HepG2 (cell line): ENCODE results near the gene SLAMF8. TPM values are rescaled to one million over a fixed set of nuclear protein-coding genes. Genes with fewer than 3 reads are reported as not detected.

Source experiments
- BHLHE40 ChIP-seq: IDR thresholded peaks from 2 replicates; pipeline ENCODE4 v1.6.1; 2011; ENCODE audit warnings: low read length, improper control_type of control experiment
- FOXA1 ChIP-seq, 2 experiments: fragments of 450-650 bp in 1 of 2; sonication (generic) in 1 of 2; formaldehyde crosslinking in 1 of 2; IDR thresholded peaks; 2 replicates each; pipeline versions ENCODE4 v1.4.0 to v1.6.1; 2016 to 2020; ENCODE audit warnings: missing genetic modification reagents in 1 of 2
- FOXA3 ChIP-seq: IDR thresholded peaks from 2 replicates; pipeline ENCODE4 v1.6.1; 2016; ENCODE audit warnings: missing genetic modification reagents, missing compliant biosample characterization
- FOXP1 ChIP-seq, 2 experiments: fragments of 450-650 bp in 1 of 2; IDR thresholded peaks; 2 replicates each; pipeline ENCODE4 v1.6.1; 2017 to 2018; ENCODE audit warnings: antibody characterized with exemption in 1 of 2
- GABPB1 ChIP-seq: IDR thresholded peaks from 2 replicates; pipeline ENCODE4 v1.6.1; 2016; ENCODE audit warnings: mild to moderate bottlenecking, missing genetic modification reagents, moderate library complexity, missing compliant biosample characterization
- GATAD2A ChIP-seq: IDR thresholded peaks from 2 replicates; pipeline ENCODE4 v1.6.1; 2016
- HCFC1 ChIP-seq: fragments of 150-350 bp; IDR thresholded peaks from 2 replicates; pipeline ENCODE4 v1.6.1; 2014; ENCODE audit warnings: low read depth, low read length
- HMG20A ChIP-seq: IDR thresholded peaks from 2 replicates; pipeline ENCODE4 v1.6.1; 2016; ENCODE audit warnings: borderline replicate concordance
- KDM3A ChIP-seq: IDR thresholded peaks from 2 replicates; pipeline ENCODE4 v1.6.1; 2018; ENCODE audit warnings: low read depth, missing compliant biosample characterization
- RARA ChIP-seq: IDR thresholded peaks from 2 replicates; pipeline ENCODE4 v1.6.1; 2016; ENCODE audit warnings: missing genetic modification reagents, missing compliant biosample characterization
- SAP130 ChIP-seq: IDR thresholded peaks from 2 replicates; pipeline ENCODE4 v1.6.1; 2016; ENCODE audit warnings: low read depth
- SPEN ChIP-seq: sonication (generic); formaldehyde crosslinking; IDR thresholded peaks from 2 replicates; pipeline ENCODE4 v1.5.1; 2020; ENCODE audit warnings: low read depth, mild to moderate bottlenecking, missing genetic modification reagents
- ZBTB21 ChIP-seq: sonication (generic); formaldehyde crosslinking; IDR thresholded peaks from 2 replicates; pipeline ENCODE4 v1.4.0; 2020; ENCODE audit warnings: missing genetic modification reagents
- ZFP1 ChIP-seq: IDR thresholded peaks from 2 replicates; pipeline ENCODE4 v1.6.1; 2016
- ZNF44 ChIP-seq: sonication (generic); formaldehyde crosslinking; IDR thresholded peaks from 2 replicates; pipeline ENCODE4 v1.5.1; 2020; ENCODE audit warnings: mild to moderate bottlenecking, missing genetic modification reagents
- ZNF615 ChIP-seq: sonication (generic); formaldehyde crosslinking; IDR thresholded peaks from 2 replicates; pipeline ENCODE4 v1.5.0; 2020; ENCODE audit warnings: mild to moderate bottlenecking, missing genetic modification reagents, borderline replicate concordance
- polyA plus RNA-seq, 8 experiments: library from polyadenylated mRNA; depleted of rRNA in 3 of 8; stranded (reverse) in 7 of 8; unstranded in 1 of 8; fragments of >200 nt; fragmentation: Illumina TruSeq in 4 of 8; extraction: Trizol in 4 of 8; gene quantifications; 2 replicates each; pipeline versions ENCODE4 v1.2.1 to v1.2.3, GENCODE V29; 2011 to 2016; ENCODE audit warnings: low read depth in 4 of 8, missing spikeins in 1 of 8, mixed read lengths in 1 of 8; ENCODE audit not compliant: insufficient read depth in 1 of 8
- total RNA-seq, 5 experiments: library from RNA; depleted of rRNA; stranded (reverse); fragments of >200 nt; fragmentation: Illumina TruSeq; extraction: Trizol; gene quantifications; 2 replicates each; pipeline ENCODE4 v1.2.3, GENCODE V29; 2016; ENCODE audit warnings: low read depth in 1 of 5
- TF ChIP-seq, protein P1 (sequence below), 2 experiments: fragments of 450-650 bp in 1 of 2; sonication (generic) in 1 of 2; formaldehyde crosslinking; IDR thresholded peaks; 2 replicates each; pipeline versions ENCODE4 v1.5.0 to v1.8.0; 2020 to 2022; ENCODE audit warnings: mild to moderate bottlenecking in 1 of 2, missing genetic modification reagents in 1 of 2
- TF ChIP-seq, protein P2 (sequence below): sonication (generic); formaldehyde crosslinking; conservative IDR thresholded peaks from 2 replicates; pipeline ENCODE4 v1.4.0; 2020; ENCODE audit warnings: mild to moderate bottlenecking, missing genetic modification reagents, moderate library complexity
- TF ChIP-seq, protein P3 (sequence below): sonication (generic); formaldehyde crosslinking; IDR thresholded peaks from 2 replicates; pipeline ENCODE4 v1.4.0; 2020; ENCODE audit warnings: low read depth, missing genetic modification reagents
- TF ChIP-seq, protein P4 (sequence below): IDR thresholded peaks from 2 replicates; pipeline ENCODE4 v1.6.1; 2018; ENCODE audit warnings: missing genetic modification reagents

The SLAMF8 gene
- total and polyA plus RNA-seq, 2 of the 13 experiments (the other 11 are each of a cell fraction or from before 2014, with no cell fraction given), result not detected

DNA sequence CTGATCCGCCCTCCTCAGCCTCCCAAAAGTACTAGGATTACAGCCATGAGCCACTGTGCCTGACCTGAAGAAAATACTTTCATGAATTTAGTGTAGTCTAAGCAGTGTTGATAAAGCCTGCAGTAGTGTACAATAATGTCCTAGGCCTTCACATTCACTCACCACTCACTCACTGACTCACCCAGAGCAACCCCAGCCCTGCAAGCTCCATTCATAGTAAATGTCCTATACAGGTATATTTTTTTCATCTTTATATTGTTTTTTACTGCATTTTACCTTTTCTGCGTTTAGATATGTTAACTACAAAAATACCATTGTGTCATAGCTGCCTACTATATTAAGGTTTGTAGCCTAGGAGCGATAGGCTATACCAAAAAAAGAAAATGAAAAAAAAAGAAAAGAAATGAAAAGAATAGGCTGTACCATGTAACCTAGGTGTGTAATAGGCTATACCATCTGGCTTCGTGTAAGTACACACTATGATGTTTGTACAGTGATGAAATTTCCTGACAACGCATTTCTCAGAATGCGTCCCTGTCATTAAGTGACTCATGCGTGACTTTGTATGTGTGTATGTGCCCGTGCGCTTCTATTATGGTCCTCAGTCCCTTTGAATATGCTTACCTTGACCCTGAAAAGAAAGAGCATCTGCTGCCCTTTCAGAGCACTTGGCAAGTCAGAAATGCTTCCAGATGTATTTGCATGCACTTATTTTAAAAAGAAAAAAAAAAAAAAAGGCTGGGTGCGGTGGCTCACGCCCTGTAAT is 9.2 kb upstream of the SLAMF8 start (continued):
- TF ChIP-seq, protein P1, sequence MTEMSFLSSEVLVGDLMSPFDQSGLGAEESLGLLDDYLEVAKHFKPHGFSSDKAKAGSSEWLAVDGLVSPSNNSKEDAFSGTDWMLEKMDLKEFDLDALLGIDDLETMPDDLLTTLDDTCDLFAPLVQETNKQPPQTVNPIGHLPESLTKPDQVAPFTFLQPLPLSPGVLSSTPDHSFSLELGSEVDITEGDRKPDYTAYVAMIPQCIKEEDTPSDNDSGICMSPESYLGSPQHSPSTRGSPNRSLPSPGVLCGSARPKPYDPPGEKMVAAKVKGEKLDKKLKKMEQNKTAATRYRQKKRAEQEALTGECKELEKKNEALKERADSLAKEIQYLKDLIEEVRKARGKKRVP (CRISPR knock-in tag; IDR thresholded peaks at IDR 0.05), result peak in 1 of 2 experiments; percentile 41; a peak in 1 of 4 replicates
- no peak for TF ChIP-seq HCFC1
- peak; percentile 72 for TF ChIP-seq FOXA3 (CRISPR knock-in tag)
- peak; percentile 51; the same call in 1 of the 2 replicates for TF ChIP-seq ZBTB21 (CRISPR knock-in tag)
- TF ChIP-seq, protein P2, sequence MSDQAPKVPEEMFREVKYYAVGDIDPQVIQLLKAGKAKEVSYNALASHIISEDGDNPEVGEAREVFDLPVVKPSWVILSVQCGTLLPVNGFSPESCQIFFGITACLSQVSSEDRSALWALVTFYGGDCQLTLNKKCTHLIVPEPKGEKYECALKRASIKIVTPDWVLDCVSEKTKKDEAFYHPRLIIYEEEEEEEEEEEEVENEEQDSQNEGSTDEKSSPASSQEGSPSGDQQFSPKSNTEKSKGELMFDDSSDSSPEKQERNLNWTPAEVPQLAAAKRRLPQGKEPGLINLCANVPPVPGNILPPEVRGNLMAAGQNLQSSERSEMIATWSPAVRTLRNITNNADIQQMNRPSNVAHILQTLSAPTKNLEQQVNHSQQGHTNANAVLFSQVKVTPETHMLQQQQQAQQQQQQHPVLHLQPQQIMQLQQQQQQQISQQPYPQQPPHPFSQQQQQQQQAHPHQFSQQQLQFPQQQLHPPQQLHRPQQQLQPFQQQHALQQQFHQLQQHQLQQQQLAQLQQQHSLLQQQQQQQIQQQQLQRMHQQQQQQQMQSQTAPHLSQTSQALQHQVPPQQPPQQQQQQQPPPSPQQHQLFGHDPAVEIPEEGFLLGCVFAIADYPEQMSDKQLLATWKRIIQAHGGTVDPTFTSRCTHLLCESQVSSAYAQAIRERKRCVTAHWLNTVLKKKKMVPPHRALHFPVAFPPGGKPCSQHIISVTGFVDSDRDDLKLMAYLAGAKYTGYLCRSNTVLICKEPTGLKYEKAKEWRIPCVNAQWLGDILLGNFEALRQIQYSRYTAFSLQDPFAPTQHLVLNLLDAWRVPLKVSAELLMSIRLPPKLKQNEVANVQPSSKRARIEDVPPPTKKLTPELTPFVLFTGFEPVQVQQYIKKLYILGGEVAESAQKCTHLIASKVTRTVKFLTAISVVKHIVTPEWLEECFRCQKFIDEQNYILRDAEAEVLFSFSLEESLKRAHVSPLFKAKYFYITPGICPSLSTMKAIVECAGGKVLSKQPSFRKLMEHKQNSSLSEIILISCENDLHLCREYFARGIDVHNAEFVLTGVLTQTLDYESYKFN (CRISPR knock-in tag), result no peak
- TF ChIP-seq KDM3A (CRISPR knock-in tag), result no peak
- TF ChIP-seq ZNF44 (CRISPR knock-in tag), result no peak
- 0 out of 2 replicates have a peak, but pooled peaks have one; percentile 29 for TF ChIP-seq GATAD2A (CRISPR knock-in tag)
- no peak for TF ChIP-seq GABPB1 (CRISPR knock-in tag)
- no peak for TF ChIP-seq ZFP1 (CRISPR knock-in tag)
- peak; percentile 17; the same call in 1 of the 2 replicates for TF ChIP-seq SAP130 (CRISPR knock-in tag)
- peak; percentile 30; the same call in 1 of the 2 replicates for TF ChIP-seq RARA (CRISPR knock-in tag)
- TF ChIP-seq ZNF615, result no peak
- peak; percentile 76 for TF ChIP-seq BHLHE40
- 0 out of 2 replicates have a peak, but pooled peaks have one; percentile 55 for TF ChIP-seq FOXA1 (IDR thresholded peaks at IDR 0.05)
- peak; percentile 61; the same call in 1 of the 2 replicates for TF ChIP-seq FOXA1 (CRISPR knock-in tag; IDR thresholded peaks at IDR 0.05)
- TF ChIP-seq, protein P3, sequence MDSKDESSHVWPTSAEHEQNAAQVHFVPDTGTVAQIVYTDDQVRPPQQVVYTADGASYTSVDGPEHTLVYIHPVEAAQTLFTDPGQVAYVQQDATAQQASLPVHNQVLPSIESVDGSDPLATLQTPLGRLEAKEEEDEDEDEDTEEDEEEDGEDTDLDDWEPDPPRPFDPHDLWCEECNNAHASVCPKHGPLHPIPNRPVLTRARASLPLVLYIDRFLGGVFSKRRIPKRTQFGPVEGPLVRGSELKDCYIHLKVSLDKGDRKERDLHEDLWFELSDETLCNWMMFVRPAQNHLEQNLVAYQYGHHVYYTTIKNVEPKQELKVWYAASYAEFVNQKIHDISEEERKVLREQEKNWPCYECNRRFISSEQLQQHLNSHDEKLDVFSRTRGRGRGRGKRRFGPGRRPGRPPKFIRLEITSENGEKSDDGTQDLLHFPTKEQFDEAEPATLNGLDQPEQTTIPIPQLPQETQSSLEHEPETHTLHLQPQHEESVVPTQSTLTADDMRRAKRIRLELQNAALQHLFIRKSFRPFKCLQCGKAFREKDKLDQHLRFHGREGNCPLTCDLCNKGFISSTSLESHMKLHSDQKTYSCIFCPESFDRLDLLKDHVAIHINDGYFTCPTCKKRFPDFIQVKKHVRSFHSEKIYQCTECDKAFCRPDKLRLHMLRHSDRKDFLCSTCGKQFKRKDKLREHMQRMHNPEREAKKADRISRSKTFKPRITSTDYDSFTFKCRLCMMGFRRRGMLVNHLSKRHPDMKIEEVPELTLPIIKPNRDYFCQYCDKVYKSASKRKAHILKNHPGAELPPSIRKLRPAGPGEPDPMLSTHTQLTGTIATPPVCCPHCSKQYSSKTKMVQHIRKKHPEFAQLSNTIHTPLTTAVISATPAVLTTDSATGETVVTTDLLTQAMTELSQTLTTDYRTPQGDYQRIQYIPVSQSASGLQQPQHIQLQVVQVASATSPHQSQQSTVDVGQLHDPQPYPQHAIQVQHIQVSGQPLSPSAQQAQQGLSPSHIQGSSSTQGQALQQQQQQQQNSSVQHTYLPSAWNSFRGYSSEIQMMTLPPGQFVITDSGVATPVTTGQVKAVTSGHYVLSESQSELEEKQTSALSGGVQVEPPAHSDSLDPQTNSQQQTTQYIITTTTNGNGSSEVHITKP (CRISPR knock-in tag), result peak; percentile 98
- peak; percentile 45; the same call in 1 of the 2 replicates for TF ChIP-seq HMG20A (CRISPR knock-in tag)
- TF ChIP-seq FOXP1 (IDR thresholded peaks at IDR 0.05), result no peak
- peak; percentile 46 for TF ChIP-seq FOXP1 (CRISPR knock-in tag; IDR thresholded peaks at IDR 0.05)
- TF ChIP-seq, protein P4, sequence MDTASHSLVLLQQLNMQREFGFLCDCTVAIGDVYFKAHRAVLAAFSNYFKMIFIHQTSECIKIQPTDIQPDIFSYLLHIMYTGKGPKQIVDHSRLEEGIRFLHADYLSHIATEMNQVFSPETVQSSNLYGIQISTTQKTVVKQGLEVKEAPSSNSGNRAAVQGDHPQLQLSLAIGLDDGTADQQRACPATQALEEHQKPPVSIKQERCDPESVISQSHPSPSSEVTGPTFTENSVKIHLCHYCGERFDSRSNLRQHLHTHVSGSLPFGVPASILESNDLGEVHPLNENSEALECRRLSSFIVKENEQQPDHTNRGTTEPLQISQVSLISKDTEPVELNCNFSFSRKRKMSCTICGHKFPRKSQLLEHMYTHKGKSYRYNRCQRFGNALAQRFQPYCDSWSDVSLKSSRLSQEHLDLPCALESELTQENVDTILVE (CRISPR knock-in tag), result no peak
- TF ChIP-seq SPEN (CRISPR knock-in tag), result no peak
